Neutrophil (primary cell): ENCODE results near the gene FBN3.
"Not testable (repeated sequence)": the region's sequence is repeated elsewhere in the genome, so short reads cannot be mapped to it uniquely, and the experiment has no call there.

Experiments used
- H3K27ac ChIP-seq: fragments of 200-600 bp; sonication (generic); 2 replicates; pipeline ENCODE4 v1.5.1; 2016; ENCODE audit warnings: mild to moderate bottlenecking, moderate library complexity
- H3K27me3 ChIP-seq: fragments of 200-600 bp; sonication (generic); 2 replicates; pipeline ENCODE4 v1.6.0; 2016; ENCODE audit warnings: mild to moderate bottlenecking
- H3K36me3 ChIP-seq: fragments of 200-600 bp; sonication (generic); 2 replicates; pipeline ENCODE4 v1.5.1; 2017
- H3K4me1 ChIP-seq, 2 experiments: fragments of 200-600 bp in 1 of 2; sonication (generic) in 1 of 2; 1 replicate in 1 of 2; 2 replicates in 1 of 2; pipeline versions ENCODE4 v1.5.1 to v1.6.1; 2013 to 2016; ENCODE audit warnings: low read depth in 1 of 2, low read length in 1 of 2, mild to moderate bottlenecking in 1 of 2, moderate library complexity in 1 of 2; ENCODE audit not compliant: control insufficient read depth in 1 of 2, insufficient read depth in 1 of 2
- H3K4me3 ChIP-seq, 2 experiments: fragments of 200-600 bp in 1 of 2; sonication (generic) in 1 of 2; 1 replicate in 1 of 2; 2 replicates in 1 of 2; pipeline ENCODE4 v1.5.1; 2013 to 2016; ENCODE audit warnings: low read depth in 1 of 2, low read length in 1 of 2, mild to moderate bottlenecking in 1 of 2, moderate library complexity in 1 of 2
- H3K9me3 ChIP-seq: fragments of 200-600 bp; sonication (generic); 2 replicates; pipeline ENCODE4 v1.5.1; 2016
- CTCF ChIP-seq: fragments of 200-600 bp; sonication (generic); IDR thresholded peaks from 2 replicates; pipeline ENCODE4 v1.5.1; 2016; ENCODE audit warnings: antibody characterized with exemption

The FBN3 gene

GRCh38 chr19:8161135-8161646 is 11.8 kb upstream of the FBN3 start:
- Histone ChIP-seq H3K4me3 (no peak overlapping the region), H3K9me3 (no peaks in the 10 kb centered on the region), H3K36me3 (no peaks in the 10 kb centered on the region), H3K27me3 (no peaks in the 10 kb centered on the region), H3K27ac (no peak overlapping the region), H3K4me1 (no peaks in the 10 kb centered on the region)
- TF ChIP-seq CTCF, result no peak

GRCh38 chr19:8159322-8159721 is 9.9 kb upstream of the FBN3 start:
- H3K27ac ChIP-seq, H3K9me3 ChIP-seq, H3K4me3 ChIP-seq, H3K4me1 ChIP-seq, H3K36me3 ChIP-seq: not testable (repeated sequence)
- H3K27me3 ChIP-seq, result peaks cover 11% of the 10 kb centered on the region

- TF ChIP-seq CTCF, result peak; percentile 78
Measured at GRCh38 chr19:8158411-8159074, 9.2 kb upstream of the FBN3 start.

GRCh38 chr19:8155318-8155717 is 5.9 kb upstream of the FBN3 start:
- peaks cover 47% of the 10 kb centered on the region for H3K27me3 ChIP-seq
- H3K4me3 ChIP-seq, result no peak overlapping the region
- H3K27ac ChIP-seq, result no peak overlapping the region
- no peaks in the 10 kb centered on the region for H3K36me3 ChIP-seq
- no peak for TF ChIP-seq CTCF
- no peaks in the 10 kb centered on the region for H3K9me3 ChIP-seq
- H3K4me1 ChIP-seq, result no peaks in the 10 kb centered on the region

More at GRCh38 chr19:8158411-8159074, 9.2 kb upstream of the FBN3 start:
- no peaks in the 10 kb centered on the region for H3K4me1 ChIP-seq
- H3K27me3 ChIP-seq, result peaks cover 16% of the 10 kb centered on the region
- H3K4me3 ChIP-seq, result no peak overlapping the region
- H3K36me3 ChIP-seq, result no peaks in the 10 kb centered on the region
- H3K9me3 ChIP-seq, result no peaks in the 10 kb centered on the region
- no peak overlapping the region for H3K27ac ChIP-seq

GRCh38 chr19:8154014-8154413 is 4.6 kb upstream of the FBN3 start:
- H3K27me3 ChIP-seq, result peaks cover 60% of the 10 kb centered on the region
- not testable (repeated sequence) for H3K36me3 ChIP-seq, H3K9me3 ChIP-seq

GRCh38 chr19:8151767-8152035 is 2.3 kb upstream of the FBN3 start:
- peaks cover 83% of the 10 kb centered on the region for H3K27me3 ChIP-seq
- no peak overlapping the region for H3K4me3 ChIP-seq
- no peak overlapping the region for H3K27ac ChIP-seq
- H3K4me1 ChIP-seq, result no peaks in the 10 kb centered on the region
- H3K9me3 ChIP-seq, result no peaks in the 10 kb centered on the region
- no peak for TF ChIP-seq CTCF
- no peaks in the 10 kb centered on the region for H3K36me3 ChIP-seq

More at GRCh38 chr19:8154014-8154413, 4.6 kb upstream of the FBN3 start:
- H3K4me3 ChIP-seq, H3K4me1 ChIP-seq, H3K27ac ChIP-seq: not testable (repeated sequence)
